ENCODE data around the gene XRCC3.

DNA sequence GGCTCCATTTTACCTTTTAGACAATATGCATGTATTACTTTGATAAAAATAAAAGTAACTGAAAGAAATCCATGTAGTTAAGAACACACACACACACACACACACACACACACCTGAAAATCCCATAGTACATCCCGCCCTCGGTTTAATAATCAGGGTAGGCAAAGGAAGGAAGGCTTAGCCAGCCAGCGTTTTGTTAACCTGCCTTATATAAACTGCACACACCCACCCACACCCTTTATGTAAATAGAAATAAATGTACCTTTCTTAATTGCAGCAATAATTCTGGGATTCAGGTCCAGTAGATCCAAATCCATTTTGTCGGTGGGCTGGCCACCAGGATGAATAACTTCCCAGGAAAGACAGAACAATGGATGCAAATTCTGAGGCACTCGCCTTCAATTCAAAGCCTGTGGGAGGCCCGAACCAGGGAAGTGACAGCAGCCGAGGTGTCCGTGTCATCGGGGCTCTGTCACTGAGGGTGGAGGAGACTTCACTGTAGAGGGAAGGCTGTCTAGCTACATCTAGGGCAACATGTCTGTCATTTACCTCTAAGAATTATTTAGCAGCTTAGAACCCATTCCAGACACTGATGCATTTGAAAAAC, 4.4 kb downstream of the XRCC3 start:
- TF ChIP-seq MAX (IDR thresholded peaks at IDR 0.05; ENCODE audit: insufficient read depth, insufficient read length) (no peak), POLR2A (IDR thresholded peaks at IDR 0.05; ENCODE audit: low read depth, low read length) (no peak), CTCF (IDR thresholded peaks at IDR 0.05; ENCODE audit: extremely low read depth in 1 of 2, insufficient read depth in 1 of 2, low read depth in 1 of 2, low read length in 2 of 2) (no peak)

All from endothelial cell of umbilical vein (primary cell).